ENCODE measurements around the gene EIF2AK2.

GRCh38 chr2:37148325-37148724 is 8.5 kb downstream of the EIF2AK2 start:
- TF ChIP-seq PATZ1 (CRISPR knock-in tag; IDR thresholded peaks at IDR 0.05; ENCODE audit: borderline replicate concordance) (no peak), ZFP30 (CRISPR knock-in tag; IDR thresholded peaks at IDR 0.05) (no peak), ZFP3 (CRISPR knock-in tag; IDR thresholded peaks at IDR 0.05) (no peak), GLIS3 (CRISPR knock-in tag; IDR thresholded peaks at IDR 0.05) (no peak), ZNF8 (CRISPR knock-in tag; IDR thresholded peaks at IDR 0.05) (no peak), POU6F1 (CRISPR knock-in tag; IDR thresholded peaks at IDR 0.05; ENCODE audit: borderline replicate concordance, low read depth) (no peak), ZNF565 (CRISPR knock-in tag; conservative IDR thresholded peaks at IDR 0.05; ENCODE audit: low read depth) (no peak), ZC3H10 (CRISPR knock-in tag; IDR thresholded peaks at IDR 0.05) (no peak), ESRRG (CRISPR knock-in tag; IDR thresholded peaks at IDR 0.05) (no peak), ARNTL (CRISPR knock-in tag; IDR thresholded peaks at IDR 0.05; ENCODE audit: borderline replicate concordance, low read depth) (no peak), RARB (CRISPR knock-in tag; IDR thresholded peaks at IDR 0.05) (no peak)
